HCT116 (cell line): ENCODE data around the gene CHTF18. TPM values are rescaled to one million over a fixed set of nuclear protein-coding genes. Genes with fewer than 3 reads are reported as not detected.

Experiments
- ATAC-seq: fragments of 200-7000 bp; cut with Tn5 transposase; 2 replicates; pipeline ENCODE4 v1.9.1; 2020; ENCODE audit warnings: mild to moderate bottlenecking, moderate library complexity
- BruUV-seq: library from RNA; stranded (reverse); fragments of 400-500 nt; replicated peaks from 2 replicates; lab custom pipeline; 2021; lab: Mats Ljungman, UMichigan
- CTCF ChIA-PET: fragments of 300-600 bp; sonication (Branson Sonifier 250); formaldehyde crosslinking; loops from one replicate; lab custom pipeline; 2021; ENCODE audit warnings: antibody characterized with exemption; lab: Charles Lee
- POLR2A ChIA-PET: fragments of 300-600, 350-600 bp; sonication (Branson Sonifier 250); formaldehyde crosslinking; loops from one replicate; lab custom pipeline; 2021; ENCODE audit warnings: antibody characterized with exemption; lab: Charles Lee
- RAD21 ChIA-PET, 2 experiments: fragments of 300-600 bp; sonication (Branson Sonifier 250); formaldehyde crosslinking; loops; one replicate each; lab custom pipeline; 2023; ENCODE audit warnings: low total read pairs in 2 of 2; ENCODE audit not compliant: uncharacterized antibody in 2 of 2, unreplicated experiment in 2 of 2, low non-redundant PET in 1 of 2; lab: Charles Lee
- DNase-seq: peaks from one replicate; pipeline ENCODE4 v3.0.0-alpha.2; 2010; ENCODE audit warnings: low read depth, low spot score
- H2AFZ ChIP-seq: fragments of 200-600 bp; shearing (Covaris generic), sonication (generic); 2 replicates; pipeline ENCODE4 v1.6.1; 2017; ENCODE audit warnings: low read depth, mixed run types, mixed read lengths, antibody characterized with exemption, low read length; ENCODE audit not compliant: poor library complexity, severe bottlenecking
- H3K27ac ChIP-seq: 2 replicates; pipeline ENCODE4 v1.5.1; 2012; ENCODE audit warnings: low read depth, low read length
- H3K27me3 ChIP-seq: fragments of 200-600 bp; sonication (generic); 2 replicates; pipeline ENCODE4 v1.6.1; 2016; ENCODE audit warnings: mixed run types, low read length, mixed read lengths; ENCODE audit not compliant: insufficient read depth
- H3K36me3 ChIP-seq, 2 experiments: fragments of 200-500 bp in 1 of 2; fragments of 200-600 bp in 1 of 2; sonication (Bioruptor generic) in 1 of 2; sonication (generic) in 1 of 2; 2 replicates each; pipeline versions ENCODE4 v1.5.1 to v1.6.1; 2014 to 2016; ENCODE audit warnings: low read length in 2 of 2, inconsistent platforms in 1 of 2, mixed read lengths in 1 of 2, mixed run types in 1 of 2; ENCODE audit not compliant: insufficient read depth in 2 of 2, control insufficient read depth in 1 of 2
- H3K4me1 ChIP-seq, 2 experiments: fragments of 200-600 bp in 1 of 2; sonication (generic) in 1 of 2; 2 replicates each; pipeline versions ENCODE4 v1.5.1 to v1.6.1; 2012 to 2017; ENCODE audit warnings: low read length in 2 of 2, inconsistent platforms in 1 of 2, mild to moderate bottlenecking in 1 of 2, mixed read lengths in 1 of 2, mixed run types in 1 of 2, moderate library complexity in 1 of 2; ENCODE audit not compliant: insufficient read depth in 2 of 2, control insufficient read depth in 1 of 2
- H3K4me2 ChIP-seq: fragments of 200-600 bp; sonication (generic); 2 replicates; pipeline ENCODE4 v1.6.1; 2017; ENCODE audit warnings: mixed run types, low read length, mixed read lengths
- H3K4me3 ChIP-seq, 2 experiments: fragments of 200-600 bp in 1 of 2; sonication (generic) in 1 of 2; replicated peaks in 1 of 2; 2 replicates each; pipeline ENCODE4 v1.5.1; 2011 to 2016; ENCODE audit warnings: low read length in 2 of 2, control low read depth in 1 of 2, low read depth in 1 of 2, mild to moderate bottlenecking in 1 of 2, mixed read lengths in 1 of 2, mixed run types in 1 of 2
- H3K79me2 ChIP-seq: fragments of 200-600 bp; sonication (generic); 2 replicates; pipeline ENCODE4 v1.6.1; 2017; ENCODE audit warnings: mild to moderate bottlenecking, mixed run types, low read length, moderate library complexity, mixed read lengths; ENCODE audit not compliant: insufficient read depth
- H3K9ac ChIP-seq: fragments of 200-600 bp; sonication (generic); 2 replicates; pipeline ENCODE4 v1.6.1; 2016; ENCODE audit warnings: low read length, mixed read lengths
- H3K9me2 ChIP-seq: fragments of 200-600 bp; sonication (generic), shearing (Covaris generic); 2 replicates; pipeline ENCODE4 v1.6.1; 2017; ENCODE audit warnings: mixed run types, mild to moderate bottlenecking, moderate library complexity; ENCODE audit not compliant: insufficient read depth
- H3K9me3 ChIP-seq, 2 experiments: fragments of 200-500 bp in 1 of 2; fragments of 200-600 bp in 1 of 2; sonication (Bioruptor generic) in 1 of 2; sonication (generic) in 1 of 2; 2 replicates each; pipeline ENCODE4 v1.6.1; 2014 to 2017; ENCODE audit warnings: low read length in 2 of 2, mixed read lengths in 2 of 2, inconsistent platforms in 1 of 2, low read depth in 1 of 2, mild to moderate bottlenecking in 1 of 2, mixed run types in 1 of 2, moderate library complexity in 1 of 2; ENCODE audit not compliant: control insufficient read depth in 1 of 2, insufficient read depth in 1 of 2
- H4K20me1 ChIP-seq: fragments of 200-600 bp; sonication (generic), shearing (Covaris generic); 2 replicates; pipeline ENCODE4 v1.6.1; 2017; ENCODE audit warnings: mixed run types, mild to moderate bottlenecking, moderate library complexity; ENCODE audit not compliant: insufficient read depth
- ATF3 ChIP-seq: IDR thresholded peaks from 2 replicates; pipeline ENCODE4 v1.6.1; 2012
- CBX3 ChIP-seq: IDR thresholded peaks from 2 replicates; pipeline ENCODE4 v1.6.1; 2012; ENCODE audit warnings: low read depth
- CEBPB ChIP-seq: IDR thresholded peaks from 2 replicates; pipeline ENCODE4 v1.6.1; 2012; ENCODE audit warnings: low read depth
- CTCF ChIP-seq, 3 experiments: fragments of 200-600 bp in 1 of 3; sonication (generic) in 1 of 3; IDR thresholded peaks in 2 of 3; conservative IDR thresholded peaks in 1 of 3; 2 replicates each; pipeline ENCODE4 v1.5.1; 2012 to 2017; ENCODE audit warnings: low read depth in 2 of 3, low read length in 2 of 3, antibody characterized with exemption in 1 of 3, borderline replicate concordance in 1 of 3, control low read depth in 1 of 3, mild to moderate bottlenecking in 1 of 3, mixed read lengths in 1 of 3, mixed run types in 1 of 3, moderate library complexity in 1 of 3; ENCODE audit not compliant: insufficient read depth in 1 of 3
- EGR1 ChIP-seq: IDR thresholded peaks from 2 replicates; pipeline ENCODE4 v1.6.1; 2012; ENCODE audit warnings: low read depth
- ELF1 ChIP-seq: IDR thresholded peaks from 2 replicates; pipeline ENCODE4 v1.6.1; 2012; ENCODE audit warnings: low read depth, borderline replicate concordance
- EZH2phosphoT487 ChIP-seq: fragments of 200-600 bp; IDR thresholded peaks from 2 replicates; pipeline ENCODE4 v1.6.1; 2018; ENCODE audit warnings: antibody characterized with exemption, borderline replicate concordance
- MAX ChIP-seq: IDR thresholded peaks from 2 replicates; pipeline ENCODE4 v1.6.1; 2012
- POLR2A ChIP-seq: IDR thresholded peaks from 2 replicates; pipeline ENCODE4 v1.7.0; 2011; ENCODE audit warnings: borderline replicate concordance; ENCODE audit not compliant: insufficient read depth, insufficient read length; ENCODE audit errors: extremely low read depth
- POLR2AphosphoS5 ChIP-seq: IDR thresholded peaks from 2 replicates; pipeline ENCODE4 v1.6.1; 2011; ENCODE audit warnings: mild to moderate bottlenecking, low read depth, low read length, moderate library complexity
- REST ChIP-seq: IDR thresholded peaks from 2 replicates; pipeline ENCODE4 v1.6.1; 2012; ENCODE audit warnings: low read depth
- SRF ChIP-seq: IDR thresholded peaks from 2 replicates; pipeline ENCODE4 v1.6.1; 2012; ENCODE audit warnings: low read depth
- YY1 ChIP-seq: IDR thresholded peaks from 2 replicates; pipeline ENCODE4 v1.6.1; 2011; ENCODE audit warnings: low read length, low read depth, moderate library complexity, mild to moderate bottlenecking; ENCODE audit not compliant: insufficient replicate concordance; ENCODE audit errors: extremely low read depth
- ZFX ChIP-seq: fragments of 450-650 bp; IDR thresholded peaks from 2 replicates; pipeline ENCODE4 v1.6.1; 2017
- ZNF274 ChIP-seq: fragments of 200-500 bp; sonication (Bioruptor generic); IDR thresholded peaks from 2 replicates; pipeline ENCODE4 v1.6.1; 2014; ENCODE audit warnings: mild to moderate bottlenecking, low read depth, low read length, inconsistent platforms
- intact Hi-C: fragments of 100-400 bp; cut with micrococcal nuclease; formaldehyde crosslinking; loops from 2 replicates; pipeline ENCODE4 v1.10.0; 2022
- total RNA-seq: library from RNA; stranded (reverse); gene quantifications from one replicate; pipeline ENCODE4 v1.2.1, GENCODE V29; 2021; ENCODE audit not compliant: unreplicated experiment

Gene CHTF18
- total RNA-seq, 1 experiment from 2014 or later, result 145 TPM

GRCh38 chr16:800834-801511 lies 12.6 kb downstream of the CHTF18 start (continued):
- no peak for TF ChIP-seq REST
- no peak for TF ChIP-seq MAX
- TF ChIP-seq EZH2phosphoT487, result no peak

GRCh38 chr16:801584-802363 lies 13.4 kb downstream of the CHTF18 start:
- no peak overlapping the region for H3K4me2 ChIP-seq
- RAD21 ChIA-PET, result no interaction called here

More at GRCh38 chr16:801584-802363, 13.4 kb downstream of the CHTF18 start:
- no peak for ATAC-seq
- H3K4me1 ChIP-seq, result peaks cover 9 to 33% of the 10 kb centered on the region in 2 experiments; a peak in 3 of 4 replicates
- no peak for DNase-seq
- no peaks in the 10 kb centered on the region for H4K20me1 ChIP-seq
- POLR2A ChIA-PET, result no interaction called here
- H3K4me3 ChIP-seq, result no peak overlapping the region
- no peak overlapping the region for H3K9ac ChIP-seq
- no peak overlapping the region for H3K27ac ChIP-seq
- no peaks in the 10 kb centered on the region for H3K9me2 ChIP-seq
- H3K79me2 ChIP-seq, result peaks cover 8% of the 10 kb centered on the region; the same call in 1 of the 2 replicates
- TF ChIP-seq EZH2phosphoT487 (no peak), ATF3 (no peak), POLR2A (no peak), SRF (no peak), CBX3 (no peak), EGR1 (no peak), ZFX (no peak), YY1 (no peak), CTCF (IDR thresholded peaks at IDR 0.05 in 2 of 3, conservative IDR thresholded peaks at IDR 0.05 in 1 of 3; ENCODE audit: borderline replicate concordance in 1 of 3, insufficient read depth in 1 of 3, low read depth in 2 of 3, low read length in 2 of 3) (no peak), CEBPB (no peak), ZNF274 (no peak), POLR2AphosphoS5 (no peak), ELF1 (no peak)
- CTCF ChIA-PET, result no interaction called here
- no peak overlapping the region for H2AFZ ChIP-seq
- intact Hi-C loops, result no loop called here
- no peaks in the 10 kb centered on the region for H3K9me3 ChIP-seq
- H3K27me3 ChIP-seq, result no peaks in the 10 kb centered on the region
- no TSS peak for BruUV-seq
- H3K36me3 ChIP-seq, result no peaks in the 10 kb centered on the region
